ENCODE measurements around the gene TTLL11.

GRCh38 chr9:121811751-121812150 is 281.4 kb downstream of the TTLL11 start:
- TF ChIP-seq POLR2A (IDR thresholded peaks at IDR 0.05) (no peak), CTCF (IDR thresholded peaks at IDR 0.05) (no peak)

Data from Peyer's patch (tissue), 4 donors.